Activated CD4-positive, alpha-beta memory T cell treated with anti-CD3 and anti-CD28 coated beads for 36 hours (primary cell): ENCODE measurements around the gene RHOXF2. TPM values are rescaled to one million over a fixed set of nuclear protein-coding genes. Genes with fewer than 3 reads are reported as not detected.
"Not testable (repeated sequence)": the region's sequence is repeated elsewhere in the genome, so short reads cannot be mapped to it uniquely, and the experiment has no call there.

Source experiments
- CTCF ChIA-PET: fragments of 350-600 bp; sonication (Branson Sonifier 250); formaldehyde crosslinking; loops from one replicate; lab custom pipeline; 2021; ENCODE audit warnings: antibody characterized with exemption, inconsistent platforms; lab: Charles Lee
- POLR2A ChIA-PET: fragments of 350-600 bp; sonication (Branson Sonifier 250); formaldehyde crosslinking; loops from one replicate; lab custom pipeline; 2021; ENCODE audit warnings: antibody characterized with exemption; lab: Charles Lee
- DNase-seq: peaks from one replicate; pipeline ENCODE4 v3.0.0-alpha.2; 2020
- H3K27ac Mint-ChIP-seq: one replicate; pipeline ENCODE4 v1.8.0; 2021; ENCODE audit warnings: mixed read lengths
- H3K27me3 Mint-ChIP-seq: one replicate; pipeline ENCODE4 v1.8.0; 2021; ENCODE audit warnings: mixed read lengths
- H3K36me3 Mint-ChIP-seq: one replicate; pipeline ENCODE4 v1.8.0; 2021; ENCODE audit warnings: mixed read lengths
- H3K4me1 Mint-ChIP-seq: one replicate; pipeline ENCODE4 v1.8.0; 2021; ENCODE audit warnings: low read depth, mixed read lengths
- H3K4me3 Mint-ChIP-seq: one replicate; pipeline ENCODE4 v1.8.0; 2021; ENCODE audit warnings: mild to moderate bottlenecking, mixed read lengths
- H3K9me3 Mint-ChIP-seq: one replicate; pipeline ENCODE4 v1.8.0; 2021; ENCODE audit warnings: mixed read lengths
- intact Hi-C: fragments of 100-400 bp; cut with micrococcal nuclease; formaldehyde crosslinking; loops from one replicate; pipeline ENCODE4 v1.15.1; 2023
- total RNA-seq, 2 experiments: library from RNA; stranded (reverse); gene quantifications; one replicate each; pipeline ENCODE4 v1.2.3, GENCODE V29; 2021

Gene RHOXF2
- total RNA-seq, 2 experiments from 2014 or later, result not detected

DNA sequence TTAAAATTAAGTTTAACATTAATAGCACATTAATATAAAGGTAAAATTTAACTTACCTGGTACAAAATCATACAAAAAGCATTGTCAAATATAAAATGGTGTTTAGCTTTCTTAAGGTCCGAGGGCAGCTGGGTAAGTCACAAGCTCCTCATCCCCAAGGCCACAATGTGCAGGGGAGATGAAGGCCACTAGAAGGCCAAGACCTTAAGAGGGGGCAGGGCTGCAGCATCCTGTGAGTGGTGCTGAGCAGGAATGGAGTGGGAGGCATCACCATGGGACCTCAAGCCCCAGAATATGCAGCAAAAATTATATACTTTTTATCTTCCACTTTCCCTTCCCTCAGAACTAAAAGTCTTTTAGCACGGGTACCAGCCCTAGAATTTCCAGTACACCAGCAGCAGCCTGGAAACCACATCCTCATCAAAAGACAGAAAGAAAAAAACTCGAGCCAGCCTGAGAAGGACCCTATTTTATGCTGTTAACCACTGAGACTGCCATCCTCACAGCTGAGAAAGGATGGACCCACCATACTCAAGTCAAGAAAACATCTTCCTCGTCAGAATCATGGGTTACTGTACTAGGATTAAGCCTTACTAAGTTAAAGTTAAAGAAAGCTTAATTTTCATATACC is 13.0 kb upstream of the RHOXF2 start:
- peak; percentile 9 for DNase-seq
- intact Hi-C loops, result no loop called here
- Mint-ChIP-seq H3K27me3 (no peaks in the 10 kb centered on the region), H3K27ac (no peak overlapping the region), H3K36me3 (peaks cover 1% of the 10 kb centered on the region), H3K9me3 (peaks cover 5% of the 10 kb centered on the region), H3K4me1 (peaks cover 40% of the 10 kb centered on the region), H3K4me3 (no peak overlapping the region)
- ChIA-PET POLR2A (no interaction called here), CTCF (no interaction called here)

DNA sequence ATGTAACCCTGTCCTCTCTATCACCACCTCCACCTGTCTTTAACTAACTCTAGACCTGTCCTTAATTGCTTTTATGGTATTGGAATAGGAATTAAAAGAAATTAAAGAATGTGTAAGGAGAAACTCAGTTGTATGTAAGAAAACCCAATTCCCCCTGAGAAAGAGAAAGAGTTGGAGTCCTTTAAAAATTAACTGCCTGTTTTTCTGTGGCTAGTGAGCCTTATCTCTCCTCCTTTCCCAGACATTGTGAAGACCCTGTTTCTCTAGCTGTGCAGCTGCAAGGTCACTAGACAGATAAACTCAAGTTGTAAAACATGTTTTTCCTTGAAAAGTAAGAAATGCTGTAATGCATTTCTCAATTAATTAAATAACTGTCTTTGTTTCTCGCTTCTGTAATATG is 12.1 kb upstream of the RHOXF2 start:
- peaks cover 32% of the 10 kb centered on the region for H3K4me1 Mint-ChIP-seq
- H3K27ac Mint-ChIP-seq, H3K36me3 Mint-ChIP-seq, H3K9me3 Mint-ChIP-seq, CTCF ChIA-PET, DNase-seq, intact Hi-C loops, POLR2A ChIA-PET, H3K27me3 Mint-ChIP-seq, H3K4me3 Mint-ChIP-seq: not testable (repeated sequence)

DNA sequence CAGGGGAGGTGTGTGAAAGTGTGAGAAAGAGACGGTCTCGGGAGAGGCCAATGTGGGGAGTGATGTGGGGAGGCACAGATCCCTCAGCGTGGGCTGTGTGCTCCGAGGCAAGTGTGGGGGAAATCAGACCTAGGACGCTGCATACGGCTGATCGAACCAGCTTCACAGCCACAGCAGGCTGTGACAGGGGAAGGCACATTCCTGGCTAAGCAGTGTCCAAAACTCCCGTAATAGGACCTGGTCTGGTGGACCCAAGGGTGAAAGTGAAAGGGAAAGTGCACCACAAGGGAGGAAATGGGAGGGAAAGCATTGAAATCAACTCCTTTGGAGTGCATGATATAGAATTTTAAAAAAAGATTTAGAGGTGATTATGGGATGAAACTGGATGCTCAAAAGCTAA is 10.9 kb upstream of the RHOXF2 start:
- DNase-seq, result no peak
- intact Hi-C loops, result no loop called here
- Mint-ChIP-seq H3K4me3 (no peak overlapping the region), H3K36me3 (peaks cover 1% of the 10 kb centered on the region), H3K27me3 (no peaks in the 10 kb centered on the region), H3K9me3 (peaks cover 5% of the 10 kb centered on the region), H3K4me1 (peaks cover 31% of the 10 kb centered on the region), H3K27ac (no peak overlapping the region)
- CTCF ChIA-PET, result interaction anchor here (1.0 kb wide), 1 partner anchor 46 kb away, joined by 3 read pairs; no protein-coding TSS in a partner anchor
- POLR2A ChIA-PET, result no interaction called here

DNA sequence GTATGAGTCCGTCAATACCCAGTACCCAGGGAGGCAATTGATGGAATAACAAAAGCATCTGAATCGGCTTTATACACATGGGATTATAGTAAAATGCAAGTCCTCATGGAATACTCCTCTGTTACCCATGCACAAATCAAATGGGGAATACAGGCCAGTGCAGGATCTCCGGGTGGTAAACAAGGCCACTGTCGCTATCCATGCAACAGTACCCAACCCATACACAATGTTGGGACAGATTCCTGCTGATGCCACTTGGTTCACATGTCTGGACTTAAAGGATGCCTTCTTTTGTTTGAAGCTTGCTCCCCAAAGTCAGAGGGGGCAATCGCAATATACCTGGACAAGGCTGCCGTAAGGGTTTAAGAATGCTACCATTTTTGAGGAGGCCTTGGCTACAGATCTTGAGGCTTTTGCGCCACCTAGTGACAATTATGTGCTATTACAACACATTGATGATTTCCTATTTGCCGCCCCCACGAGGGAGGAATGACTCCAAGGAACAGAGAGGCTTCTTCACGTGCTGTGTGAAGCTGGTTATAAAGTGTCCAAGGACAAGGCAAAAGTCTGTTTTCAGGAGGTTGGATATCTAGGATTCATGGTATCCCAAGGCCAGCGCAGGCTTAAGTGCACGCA is 8.2 kb upstream of the RHOXF2 start:
- POLR2A ChIA-PET, DNase-seq, H3K27me3 Mint-ChIP-seq, intact Hi-C loops, H3K4me3 Mint-ChIP-seq, H3K36me3 Mint-ChIP-seq, H3K9me3 Mint-ChIP-seq, CTCF ChIA-PET, H3K27ac Mint-ChIP-seq: not testable (repeated sequence)
- peaks cover 15% of the 10 kb centered on the region for H3K4me1 Mint-ChIP-seq

DNA sequence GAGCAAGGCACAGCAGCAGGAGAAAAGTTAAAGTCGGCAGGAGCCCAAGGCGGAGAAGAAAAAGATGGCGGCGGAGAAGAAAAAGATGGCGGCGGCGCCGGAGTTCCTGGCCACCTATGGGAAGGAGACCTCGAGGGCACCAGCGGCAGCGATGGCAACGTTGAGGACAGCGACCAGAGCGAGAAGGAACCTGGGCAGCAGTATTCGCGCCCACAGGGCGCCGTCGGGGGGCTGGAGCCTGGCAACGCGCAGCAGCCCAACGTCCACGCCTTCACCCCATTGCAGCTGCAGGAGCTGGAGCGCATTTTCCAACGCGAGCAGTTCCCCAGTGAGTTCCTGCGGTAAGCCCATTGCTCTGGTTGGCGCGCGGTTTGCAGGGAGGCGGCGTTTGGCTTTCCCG is 673 bp downstream of the RHOXF2 start:
- H3K4me1 Mint-ChIP-seq, POLR2A ChIA-PET, H3K9me3 Mint-ChIP-seq, H3K27me3 Mint-ChIP-seq, H3K36me3 Mint-ChIP-seq, H3K27ac Mint-ChIP-seq, intact Hi-C loops, H3K4me3 Mint-ChIP-seq, DNase-seq, CTCF ChIA-PET: not testable (repeated sequence)

DNA sequence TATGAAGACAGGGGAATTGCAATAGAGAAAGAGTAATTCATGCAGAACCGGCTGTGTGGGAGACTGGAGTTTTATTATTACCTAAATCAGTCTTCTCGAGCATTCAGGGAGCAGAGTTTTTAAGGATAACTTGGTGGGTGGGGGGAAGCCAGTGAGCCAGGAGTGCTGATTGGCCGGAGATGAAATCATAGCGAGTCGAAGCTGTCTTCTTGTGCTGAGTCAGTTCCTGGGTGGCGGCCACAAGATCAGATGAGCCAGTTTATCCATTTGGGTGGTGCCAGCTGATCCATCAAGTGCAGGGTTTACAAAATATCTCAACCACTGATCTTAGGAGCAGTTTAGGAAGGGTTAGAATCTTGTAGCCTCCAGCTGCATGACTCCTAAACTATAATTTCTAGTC is 34.8 kb downstream of the RHOXF2 start:
- H3K4me3 Mint-ChIP-seq, intact Hi-C loops, POLR2A ChIA-PET, H3K27me3 Mint-ChIP-seq, H3K36me3 Mint-ChIP-seq, DNase-seq, CTCF ChIA-PET, H3K27ac Mint-ChIP-seq, H3K4me1 Mint-ChIP-seq, H3K9me3 Mint-ChIP-seq: not testable (repeated sequence)

DNA sequence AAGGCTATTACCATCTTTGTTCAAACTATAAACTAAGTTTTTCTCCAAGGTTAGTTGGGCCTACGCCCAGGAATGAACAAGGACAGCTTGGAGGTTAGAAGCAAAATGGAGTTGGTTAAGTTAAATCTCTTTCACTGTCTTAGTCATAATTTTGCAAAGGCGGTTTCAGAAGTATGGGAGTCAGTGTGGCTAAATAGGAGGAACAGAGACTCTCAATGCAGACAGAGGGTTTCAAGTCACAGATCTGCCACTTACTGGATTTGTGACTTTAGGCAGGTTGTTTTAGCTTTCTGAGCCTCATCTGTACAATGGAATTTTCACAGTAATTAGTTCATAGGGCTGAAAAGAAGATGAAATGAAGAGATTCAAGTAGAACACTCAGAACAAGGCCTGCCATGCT is 35.3 kb downstream of the RHOXF2 start:
- H3K36me3 Mint-ChIP-seq, intact Hi-C loops, CTCF ChIA-PET, DNase-seq, H3K27ac Mint-ChIP-seq, H3K4me1 Mint-ChIP-seq, H3K4me3 Mint-ChIP-seq, H3K27me3 Mint-ChIP-seq, POLR2A ChIA-PET, H3K9me3 Mint-ChIP-seq: not testable (repeated sequence)

DNA sequence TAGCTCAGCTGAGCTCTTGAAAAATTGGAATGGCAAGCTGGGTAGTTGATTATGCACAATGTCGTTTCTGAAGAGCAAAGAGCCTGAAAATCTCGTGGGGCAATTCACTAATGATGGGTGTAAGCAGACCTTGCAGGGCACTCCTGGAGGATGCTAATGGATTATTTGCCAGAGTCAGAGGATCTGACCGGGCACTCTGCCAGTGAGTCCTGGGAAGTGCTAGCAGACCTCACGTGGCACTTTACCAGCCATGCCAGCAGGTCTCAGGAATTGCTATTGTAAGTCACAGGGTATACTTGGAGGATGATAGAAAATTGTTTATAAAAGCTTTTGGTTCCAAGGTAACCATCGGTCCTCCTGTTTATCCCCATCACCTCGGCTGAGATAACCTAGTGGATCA is 37.4 kb downstream of the RHOXF2 start:
- CTCF ChIA-PET, H3K27ac Mint-ChIP-seq, POLR2A ChIA-PET, H3K9me3 Mint-ChIP-seq, H3K4me3 Mint-ChIP-seq, DNase-seq, H3K4me1 Mint-ChIP-seq, H3K36me3 Mint-ChIP-seq, H3K27me3 Mint-ChIP-seq, intact Hi-C loops: not testable (repeated sequence)

DNA sequence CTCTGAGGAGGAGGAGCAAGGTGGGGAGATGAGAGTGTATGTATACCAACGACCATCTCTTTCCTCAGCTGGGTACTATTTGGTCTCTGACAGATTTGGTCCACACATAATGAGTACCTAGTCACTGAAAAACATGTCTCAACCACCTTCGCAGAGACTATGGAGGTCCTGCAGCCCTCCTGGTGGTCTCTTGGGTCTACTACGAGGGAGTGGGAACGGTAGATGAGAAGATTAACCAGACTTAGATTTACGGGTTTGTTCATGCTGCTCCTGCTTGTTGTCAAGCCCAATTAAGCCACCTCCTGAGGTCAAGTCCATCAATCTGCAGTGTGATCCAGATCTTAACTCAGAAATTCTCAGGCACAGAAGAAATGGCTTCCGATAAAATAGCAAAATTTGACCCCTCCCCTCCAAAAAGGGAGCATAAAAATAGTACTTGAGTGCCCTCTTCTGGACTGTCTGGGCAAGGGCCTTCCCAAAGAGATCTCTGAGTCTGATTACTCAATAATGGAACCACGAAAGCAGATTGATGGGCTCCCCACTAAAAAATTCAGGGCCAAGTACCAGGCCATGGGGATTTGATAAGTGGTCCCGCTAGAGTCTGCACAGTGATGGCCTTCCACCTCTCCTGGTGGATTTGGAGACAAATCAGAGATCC is 38.3 kb downstream of the RHOXF2 start:
- H3K27me3 Mint-ChIP-seq, DNase-seq, POLR2A ChIA-PET, H3K9me3 Mint-ChIP-seq, CTCF ChIA-PET, H3K36me3 Mint-ChIP-seq, intact Hi-C loops, H3K27ac Mint-ChIP-seq, H3K4me1 Mint-ChIP-seq, H3K4me3 Mint-ChIP-seq: not testable (repeated sequence)

DNA sequence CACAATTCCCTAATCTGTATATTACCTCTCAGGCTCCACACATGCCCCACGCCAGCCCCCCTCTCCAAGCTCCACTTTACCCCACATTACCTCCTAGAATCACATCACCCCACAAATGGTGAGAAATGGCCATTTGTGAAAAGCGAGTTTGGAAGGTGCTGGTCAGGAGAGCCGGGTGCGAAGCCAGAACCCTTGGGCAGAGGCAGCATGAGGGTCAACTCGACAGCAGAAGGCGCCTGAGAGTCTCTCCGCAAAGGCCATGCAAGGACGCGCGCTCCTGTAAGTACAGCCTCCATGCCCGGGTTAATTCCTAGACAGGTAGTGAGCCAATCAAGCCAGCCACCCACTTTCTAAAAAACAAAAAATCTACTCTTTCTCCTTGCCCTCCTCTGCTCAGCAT is 42.4 kb downstream of the RHOXF2 start:
- Mint-ChIP-seq H3K9me3 (no peaks in the 10 kb centered on the region), H3K4me1 (no peaks in the 10 kb centered on the region), H3K36me3 (no peaks in the 10 kb centered on the region), H3K27ac (no peak overlapping the region), H3K4me3 (no peak overlapping the region), H3K27me3 (no peaks in the 10 kb centered on the region)
- CTCF ChIA-PET, result interaction anchor here (3.1 kb wide), 1 partner anchor 13 kb away, joined by 12 read pairs; no protein-coding TSS in a partner anchor
- no peak for DNase-seq
- POLR2A ChIA-PET, result no interaction called here
- intact Hi-C loops, result no loop called here

DNA sequence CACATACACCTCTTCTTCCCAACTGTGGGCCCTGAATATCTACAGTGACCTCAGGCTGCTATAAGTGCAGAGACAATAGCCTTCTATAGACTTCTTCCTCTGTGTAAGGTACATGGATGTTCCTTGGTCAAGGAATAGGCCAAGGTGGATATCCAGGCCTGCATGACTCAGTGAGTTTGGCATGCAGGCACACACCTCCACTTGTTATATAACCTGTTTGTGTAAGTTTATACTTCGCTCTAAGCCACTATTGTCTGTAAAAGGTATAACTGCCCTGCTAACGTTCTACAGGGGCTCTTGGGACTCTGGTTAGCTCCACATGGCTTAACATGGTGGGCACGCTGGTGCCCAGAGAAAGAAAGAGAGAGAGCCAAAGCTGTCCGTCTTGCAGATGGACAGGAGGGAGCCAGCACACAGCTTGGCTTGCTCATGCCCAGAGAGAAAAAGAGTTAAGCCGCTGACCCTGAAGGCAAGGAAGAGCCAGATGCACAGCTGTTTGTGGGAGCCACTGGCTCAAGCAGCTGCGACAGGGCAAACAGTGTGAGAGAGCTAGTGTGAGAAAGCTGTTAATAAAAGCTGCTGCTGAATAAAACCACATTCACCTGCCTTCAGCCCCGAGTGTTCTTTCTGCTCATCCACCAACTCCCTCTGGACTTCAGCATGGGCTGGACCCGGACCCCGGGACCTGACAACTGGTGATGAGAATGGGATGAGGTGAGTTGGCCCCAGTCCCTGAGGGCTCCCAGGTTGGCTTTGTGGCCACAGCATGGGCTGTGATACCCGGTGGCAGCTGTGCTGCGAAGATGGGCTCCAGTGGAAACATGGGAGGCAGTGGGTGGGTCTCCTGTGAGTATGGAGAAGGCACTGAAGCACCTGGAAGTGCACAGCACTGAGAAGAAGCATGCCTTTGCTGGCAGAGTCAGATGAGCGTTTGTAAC is 47.7 kb downstream of the RHOXF2 start:
- Mint-ChIP-seq H3K9me3 (no peaks in the 10 kb centered on the region), H3K4me3 (no peak overlapping the region), H3K36me3 (no peaks in the 10 kb centered on the region), H3K27me3 (no peaks in the 10 kb centered on the region), H3K27ac (no peak overlapping the region), H3K4me1 (no peaks in the 10 kb centered on the region)
- ChIA-PET POLR2A (no interaction called here), CTCF (interaction anchor here (2.7 kb wide), 1 partner anchor 8 kb away, joined by 15 read pairs; no protein-coding TSS in a partner anchor)
- intact Hi-C loops, result no loop called here
- no peak for DNase-seq
